ENCODE measurements around the gene UROC1. TPM values are rescaled to one million over a fixed set of nuclear protein-coding genes. Genes with fewer than 3 reads are reported as not detected.

UROC1 gene
- total and polyA plus RNA-seq, 2 of the 13 experiments (the other 11 are each of a cell fraction or from before 2014, with no cell fraction given), result 0.71 to 1.3 TPM

DNA sequence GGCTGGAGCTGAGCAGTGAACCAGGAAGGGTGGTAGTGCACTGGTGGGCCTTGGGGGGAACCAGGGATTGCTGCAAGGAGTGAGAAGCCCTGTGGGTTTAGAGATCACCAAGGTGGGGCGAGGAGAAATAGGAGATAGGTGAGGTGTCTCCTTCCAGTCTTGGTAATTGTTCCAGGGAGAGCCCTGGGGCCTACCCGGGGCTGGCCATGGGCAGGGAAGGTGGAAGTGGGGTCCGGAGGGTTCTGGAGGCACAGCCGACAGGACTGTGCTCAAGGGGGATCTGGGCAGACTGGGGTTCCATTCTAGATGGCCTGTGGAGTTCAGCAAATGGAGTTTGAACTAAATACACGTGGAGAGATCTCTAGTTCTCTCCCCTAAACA, 10.8 kb upstream of the UROC1 start (continued):
- TF ChIP-seq, protein P1, sequence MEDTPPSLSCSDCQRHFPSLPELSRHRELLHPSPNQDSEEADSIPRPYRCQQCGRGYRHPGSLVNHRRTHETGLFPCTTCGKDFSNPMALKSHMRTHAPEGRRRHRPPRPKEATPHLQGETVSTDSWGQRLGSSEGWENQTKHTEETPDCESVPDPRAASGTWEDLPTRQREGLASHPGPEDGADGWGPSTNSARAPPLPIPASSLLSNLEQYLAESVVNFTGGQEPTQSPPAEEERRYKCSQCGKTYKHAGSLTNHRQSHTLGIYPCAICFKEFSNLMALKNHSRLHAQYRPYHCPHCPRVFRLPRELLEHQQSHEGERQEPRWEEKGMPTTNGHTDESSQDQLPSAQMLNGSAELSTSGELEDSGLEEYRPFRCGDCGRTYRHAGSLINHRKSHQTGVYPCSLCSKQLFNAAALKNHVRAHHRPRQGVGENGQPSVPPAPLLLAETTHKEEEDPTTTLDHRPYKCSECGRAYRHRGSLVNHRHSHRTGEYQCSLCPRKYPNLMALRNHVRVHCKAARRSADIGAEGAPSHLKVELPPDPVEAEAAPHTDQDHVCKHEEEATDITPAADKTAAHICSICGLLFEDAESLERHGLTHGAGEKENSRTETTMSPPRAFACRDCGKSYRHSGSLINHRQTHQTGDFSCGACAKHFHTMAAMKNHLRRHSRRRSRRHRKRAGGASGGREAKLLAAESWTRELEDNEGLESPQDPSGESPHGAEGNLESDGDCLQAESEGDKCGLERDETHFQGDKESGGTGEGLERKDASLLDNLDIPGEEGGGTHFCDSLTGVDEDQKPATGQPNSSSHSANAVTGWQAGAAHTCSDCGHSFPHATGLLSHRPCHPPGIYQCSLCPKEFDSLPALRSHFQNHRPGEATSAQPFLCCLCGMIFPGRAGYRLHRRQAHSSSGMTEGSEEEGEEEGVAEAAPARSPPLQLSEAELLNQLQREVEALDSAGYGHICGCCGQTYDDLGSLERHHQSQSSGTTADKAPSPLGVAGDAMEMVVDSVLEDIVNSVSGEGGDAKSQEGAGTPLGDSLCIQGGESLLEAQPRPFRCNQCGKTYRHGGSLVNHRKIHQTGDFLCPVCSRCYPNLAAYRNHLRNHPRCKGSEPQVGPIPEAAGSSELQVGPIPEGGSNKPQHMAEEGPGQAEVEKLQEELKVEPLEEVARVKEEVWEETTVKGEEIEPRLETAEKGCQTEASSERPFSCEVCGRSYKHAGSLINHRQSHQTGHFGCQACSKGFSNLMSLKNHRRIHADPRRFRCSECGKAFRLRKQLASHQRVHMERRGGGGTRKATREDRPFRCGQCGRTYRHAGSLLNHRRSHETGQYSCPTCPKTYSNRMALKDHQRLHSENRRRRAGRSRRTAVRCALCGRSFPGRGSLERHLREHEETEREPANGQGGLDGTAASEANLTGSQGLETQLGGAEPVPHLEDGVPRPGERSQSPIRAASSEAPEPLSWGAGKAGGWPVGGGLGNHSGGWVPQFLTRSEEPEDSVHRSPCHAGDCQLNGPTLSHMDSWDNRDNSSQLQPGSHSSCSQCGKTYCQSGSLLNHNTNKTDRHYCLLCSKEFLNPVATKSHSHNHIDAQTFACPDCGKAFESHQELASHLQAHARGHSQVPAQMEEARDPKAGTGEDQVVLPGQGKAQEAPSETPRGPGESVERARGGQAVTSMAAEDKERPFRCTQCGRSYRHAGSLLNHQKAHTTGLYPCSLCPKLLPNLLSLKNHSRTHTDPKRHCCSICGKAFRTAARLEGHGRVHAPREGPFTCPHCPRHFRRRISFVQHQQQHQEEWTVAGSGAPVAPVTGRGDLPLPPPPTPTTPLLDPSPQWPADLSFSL (CRISPR knock-in tag; IDR thresholded peaks at IDR 0.05), result peak; percentile 12; the same call in 1 of the 2 replicates
- TF ChIP-seq, protein P2, sequence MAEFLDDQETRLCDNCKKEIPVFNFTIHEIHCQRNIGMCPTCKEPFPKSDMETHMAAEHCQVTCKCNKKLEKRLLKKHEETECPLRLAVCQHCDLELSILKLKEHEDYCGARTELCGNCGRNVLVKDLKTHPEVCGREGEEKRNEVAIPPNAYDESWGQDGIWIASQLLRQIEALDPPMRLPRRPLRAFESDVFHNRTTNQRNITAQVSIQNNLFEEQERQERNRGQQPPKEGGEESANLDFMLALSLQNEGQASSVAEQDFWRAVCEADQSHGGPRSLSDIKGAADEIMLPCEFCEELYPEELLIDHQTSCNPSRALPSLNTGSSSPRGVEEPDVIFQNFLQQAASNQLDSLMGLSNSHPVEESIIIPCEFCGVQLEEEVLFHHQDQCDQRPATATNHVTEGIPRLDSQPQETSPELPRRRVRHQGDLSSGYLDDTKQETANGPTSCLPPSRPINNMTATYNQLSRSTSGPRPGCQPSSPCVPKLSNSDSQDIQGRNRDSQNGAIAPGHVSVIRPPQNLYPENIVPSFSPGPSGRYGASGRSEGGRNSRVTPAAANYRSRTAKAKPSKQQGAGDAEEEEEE (CRISPR knock-in tag; IDR thresholded peaks at IDR 0.05; ENCODE audit: borderline replicate concordance), result 0 out of 2 replicates have a peak, but pooled peaks have one; percentile 39
- TF ChIP-seq, protein P3, sequence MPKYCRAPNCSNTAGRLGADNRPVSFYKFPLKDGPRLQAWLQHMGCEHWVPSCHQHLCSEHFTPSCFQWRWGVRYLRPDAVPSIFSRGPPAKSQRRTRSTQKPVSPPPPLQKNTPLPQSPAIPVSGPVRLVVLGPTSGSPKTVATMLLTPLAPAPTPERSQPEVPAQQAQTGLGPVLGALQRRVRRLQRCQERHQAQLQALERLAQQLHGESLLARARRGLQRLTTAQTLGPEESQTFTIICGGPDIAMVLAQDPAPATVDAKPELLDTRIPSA (CRISPR knock-in tag; IDR thresholded peaks at IDR 0.05; ENCODE audit: borderline replicate concordance), result peak; percentile 16; the same call in 1 of the 2 replicates
- 0 out of 2 replicates have a peak, but pooled peaks have one; percentile 50 for TF ChIP-seq ZBTB42 (CRISPR knock-in tag; IDR thresholded peaks at IDR 0.05)
- no peak for TF ChIP-seq ZNF430 (CRISPR knock-in tag; IDR thresholded peaks at IDR 0.05)
- no peak for TF ChIP-seq ZNF329 (CRISPR knock-in tag; IDR thresholded peaks at IDR 0.05; ENCODE audit: low read depth)
- TF ChIP-seq POLR2A (IDR thresholded peaks at IDR 0.05; ENCODE audit: insufficient read depth in 1 of 2, low read depth in 2 of 2, low read length in 2 of 2), result no peak
- no peak for TF ChIP-seq PAX8 (CRISPR knock-in tag; IDR thresholded peaks at IDR 0.05; ENCODE audit: borderline replicate concordance)
- 0 out of 2 replicates have a peak, but pooled peaks have one; percentile 3 for TF ChIP-seq ZNF234 (CRISPR knock-in tag; conservative IDR thresholded peaks at IDR 0.05)
- TF ChIP-seq ATF7 (IDR thresholded peaks at IDR 0.05), result no peak
- no peak for TF ChIP-seq ATF7 (CRISPR knock-in tag; IDR thresholded peaks at IDR 0.05)
- TF ChIP-seq ZNF264 (CRISPR knock-in tag; IDR thresholded peaks at IDR 0.05), result no peak
- TF ChIP-seq, protein P4, sequence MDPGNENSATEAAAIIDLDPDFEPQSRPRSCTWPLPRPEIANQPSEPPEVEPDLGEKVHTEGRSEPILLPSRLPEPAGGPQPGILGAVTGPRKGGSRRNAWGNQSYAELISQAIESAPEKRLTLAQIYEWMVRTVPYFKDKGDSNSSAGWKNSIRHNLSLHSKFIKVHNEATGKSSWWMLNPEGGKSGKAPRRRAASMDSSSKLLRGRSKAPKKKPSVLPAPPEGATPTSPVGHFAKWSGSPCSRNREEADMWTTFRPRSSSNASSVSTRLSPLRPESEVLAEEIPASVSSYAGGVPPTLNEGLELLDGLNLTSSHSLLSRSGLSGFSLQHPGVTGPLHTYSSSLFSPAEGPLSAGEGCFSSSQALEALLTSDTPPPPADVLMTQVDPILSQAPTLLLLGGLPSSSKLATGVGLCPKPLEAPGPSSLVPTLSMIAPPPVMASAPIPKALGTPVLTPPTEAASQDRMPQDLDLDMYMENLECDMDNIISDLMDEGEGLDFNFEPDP (CRISPR knock-in tag; conservative IDR thresholded peaks at IDR 0.05), result no peak
- peak; percentile 74; the same call in 1 of the 2 replicates for TF ChIP-seq ZNF446 (CRISPR knock-in tag; IDR thresholded peaks at IDR 0.05)
- 0 out of 2 replicates have a peak, but pooled peaks have one; percentile 28 for TF ChIP-seq CHD4 (IDR thresholded peaks at IDR 0.05; ENCODE audit: borderline replicate concordance, low read length)
- no peak for TF ChIP-seq ZSCAN30 (CRISPR knock-in tag; IDR thresholded peaks at IDR 0.05)
